Gastrocnemius medialis (tissue), 4 donors: ENCODE data around the gene SLC27A1.

Experiments
- CTCF ChIP-seq, 5 experiments: fragments of 450-650 bp in 3 of 5; fragments of 200-600 bp in 2 of 5; sonication (generic) in 2 of 5; IDR thresholded peaks in 4 of 5; conservative IDR thresholded peaks in 1 of 5; 1 replicate in 4 of 5; 2 replicates in 1 of 5; pipeline ENCODE4 v1.5.1; 2016 to 2019; ENCODE audit warnings: antibody characterized with exemption in 5 of 5, mild to moderate bottlenecking in 3 of 5, moderate library complexity in 3 of 5
- POLR2A ChIP-seq, 2 donors: fragments of 450-650 bp; IDR thresholded peaks; one replicate each; pipeline ENCODE4 v1.6.1; 2017; ENCODE audit warnings: antibody characterized with exemption in 2 of 2, mild to moderate bottlenecking in 2 of 2, moderate library complexity in 2 of 2

GRCh38 chr19:17497149-17497798, 26.9 kb downstream of the SLC27A1 start:
- TF ChIP-seq CTCF (IDR thresholded peaks at IDR 0.05 in 4 of 5, conservative IDR thresholded peaks at IDR 0.05 in 1 of 5) (no peak), POLR2A (IDR thresholded peaks at IDR 0.05) (no peak)
